H1 (cell line): ENCODE results near the gene RASGEF1C. TPM values are rescaled to one million over a fixed set of nuclear protein-coding genes. Genes with fewer than 3 reads are reported as not detected.
A peak's percentile ranks its signal among the peaks of the same experiment; 100 is the strongest.

Experiments
- CTCF ChIA-PET: fragments of 300-600 bp; sonication (Branson Sonifier 250); formaldehyde crosslinking; loops from one replicate; lab custom pipeline; 2021; ENCODE audit not compliant: partially characterized antibody; lab: Charles Lee
- POLR2A ChIA-PET: fragments of 300-600 bp; sonication (Branson Sonifier 250); formaldehyde crosslinking; loops from one replicate; lab custom pipeline; 2021; ENCODE audit warnings: inconsistent platforms; ENCODE audit not compliant: partially characterized antibody; lab: Charles Lee
- DNase-seq, 2 experiments: peaks; one replicate each; pipeline versions ENCODE4 v3.0.0 to v3.0.0-alpha.2; 2010 to 2022; ENCODE audit warnings: low spot score in 2 of 2, low read depth in 1 of 2, mixed read lengths in 1 of 2
- FAIRE-seq: peaks from 2 replicates; lab custom pipeline; 2011; peaks lifted over from hg19 to GRCh38; lab: Jason Lieb, UNC
- H2AFZ ChIP-seq: 2 replicates; pipeline ENCODE4 v1.8.1; 2012; ENCODE audit warnings: low read length, inconsistent platforms
- H2AK5ac ChIP-seq: 2 replicates; pipeline ENCODE4 v1.6.1; 2013; ENCODE audit warnings: low read depth, low read length
- H2BK120ac ChIP-seq: replicated peaks from 2 replicates; pipeline ENCODE3; 2013; ENCODE audit warnings: low read depth, low read length, inconsistent platforms
- H2BK12ac ChIP-seq: 2 replicates; pipeline ENCODE4 v1.6.1; 2013; ENCODE audit warnings: low read depth, low read length
- H2BK15ac ChIP-seq: 2 replicates; pipeline ENCODE4 v1.6.1; 2013; ENCODE audit warnings: low read length
- H2BK20ac ChIP-seq: 2 replicates; pipeline ENCODE4 v1.6.1; 2013; ENCODE audit warnings: low read length
- H2BK5ac ChIP-seq: 2 replicates; pipeline ENCODE4 v1.6.1; 2013; ENCODE audit warnings: low read depth, low read length
- H3K14ac ChIP-seq: 2 replicates; pipeline ENCODE4 v1.6.1; 2013; ENCODE audit warnings: inconsistent platforms; ENCODE audit not compliant: insufficient read length
- H3K18ac ChIP-seq: 2 replicates; pipeline ENCODE4 v1.6.1; 2013; ENCODE audit warnings: low read length; ENCODE audit errors: extremely low read depth
- H3K23ac ChIP-seq: 2 replicates; pipeline ENCODE4 v1.6.1; 2013; ENCODE audit warnings: inconsistent platforms; ENCODE audit not compliant: insufficient read length
- H3K23me2 ChIP-seq: 2 replicates; pipeline ENCODE4 v1.6.1; 2013; ENCODE audit warnings: low read depth, low read length
- H3K27ac ChIP-seq: 2 replicates; pipeline ENCODE4 v1.6.1; 2011; ENCODE audit warnings: low read depth, low read length, inconsistent platforms
- H3K27me3 ChIP-seq, 4 experiments: replicated peaks in 1 of 4; 1 replicate in 1 of 4; 2 replicates in 3 of 4; pipeline versions ENCODE4 v1.6.1 to v1.8.1; 2011 to 2013; ENCODE audit warnings: low read length in 3 of 4, mild to moderate bottlenecking in 3 of 4, inconsistent platforms in 2 of 4, mixed read lengths in 2 of 4, moderate library complexity in 1 of 4; ENCODE audit not compliant: control insufficient read depth in 3 of 4, insufficient read depth in 3 of 4; ENCODE audit errors: extremely low read depth in 1 of 4
- H3K36me3 ChIP-seq, 4 experiments: 2 replicates each; pipeline versions ENCODE4 v1.6.1 to v1.8.1; 2011 to 2013; ENCODE audit warnings: mild to moderate bottlenecking in 4 of 4, low read length in 3 of 4, moderate library complexity in 2 of 4, control low read depth in 1 of 4, inconsistent platforms in 1 of 4; ENCODE audit not compliant: insufficient read depth in 4 of 4, control insufficient read depth in 2 of 4
- H3K4ac ChIP-seq: replicated peaks from 2 replicates; pipeline ENCODE3; 2013; ENCODE audit warnings: low read length, low read depth, mixed read lengths, inconsistent platforms; ENCODE audit not compliant: insufficient read length
- H3K4me1 ChIP-seq, 4 experiments: replicated peaks in 1 of 4; 1 replicate in 1 of 4; 2 replicates in 3 of 4; pipeline versions ENCODE4 v1.6.1 to v1.8.1; 2011 to 2013; ENCODE audit warnings: low read length in 3 of 4, inconsistent platforms in 2 of 4, mixed read lengths in 1 of 4; ENCODE audit not compliant: insufficient read depth in 4 of 4, control insufficient read depth in 3 of 4
- H3K4me2 ChIP-seq, 2 experiments: 2 replicates each; pipeline versions ENCODE4 v1.6.1 to v1.8.1; 2011 to 2013; ENCODE audit warnings: low read depth in 2 of 2, low read length in 2 of 2, control low read depth in 1 of 2, inconsistent platforms in 1 of 2, mild to moderate bottlenecking in 1 of 2; ENCODE audit not compliant: insufficient read depth in 1 of 2
- H3K4me3 ChIP-seq, 4 experiments: fragments of 200-600, 300-600 bp in 1 of 4; sonication (generic), shearing (Covaris generic), sonication (Bioruptor Twin) in 1 of 4; 2 replicates each; pipeline versions ENCODE4 v1.5.1 to v1.8.1; 2011 to 2016; ENCODE audit warnings: low read length in 4 of 4, low read depth in 3 of 4, control low read depth in 2 of 4, inconsistent platforms in 2 of 4, mild to moderate bottlenecking in 2 of 4, mixed read lengths in 1 of 4, moderate library complexity in 1 of 4; ENCODE audit not compliant: insufficient read depth in 2 of 4; ENCODE audit errors: extremely low read depth in 1 of 4
- H3K56ac ChIP-seq: replicated peaks from 2 replicates; pipeline ENCODE3; 2013; ENCODE audit warnings: low read depth, mild to moderate bottlenecking, mixed read lengths, low read length, inconsistent platforms; ENCODE audit not compliant: insufficient read length
- H3K79me1 ChIP-seq: 2 replicates; pipeline ENCODE4 v1.6.1; 2013; ENCODE audit warnings: low read depth, low read length, control low read depth
- H3K79me2 ChIP-seq, 2 experiments: 2 replicates each; pipeline versions ENCODE4 v1.6.1 to v1.8.1; 2012 to 2013; ENCODE audit warnings: low read length in 2 of 2, mild to moderate bottlenecking in 2 of 2, inconsistent platforms in 1 of 2; ENCODE audit not compliant: insufficient read depth in 2 of 2, control insufficient read depth in 1 of 2
- H3K9ac ChIP-seq, 4 experiments: replicated peaks in 1 of 4; 1 replicate in 1 of 4; 2 replicates in 3 of 4; pipeline versions ENCODE4 v1.6.1 to v1.8.1; 2011 to 2013; ENCODE audit warnings: low read depth in 3 of 4, low read length in 3 of 4, control low read depth in 2 of 4, mild to moderate bottlenecking in 2 of 4, moderate library complexity in 2 of 4, inconsistent platforms in 1 of 4; ENCODE audit errors: extremely low read depth in 1 of 4
- H3K9me3 ChIP-seq, 2 experiments: 2 replicates each; pipeline versions ENCODE4 v1.6.1 to v1.8.1; 2012 to 2013; ENCODE audit warnings: mild to moderate bottlenecking in 2 of 2, moderate library complexity in 2 of 2, control low read depth in 1 of 2, inconsistent platforms in 1 of 2, low read depth in 1 of 2, low read length in 1 of 2, mixed read lengths in 1 of 2; ENCODE audit not compliant: insufficient read depth in 2 of 2
- H4K20me1 ChIP-seq, 2 experiments: replicated peaks in 1 of 2; 2 replicates each; pipeline versions ENCODE3 to v1.8.1; 2011 to 2013; ENCODE audit warnings: inconsistent platforms in 2 of 2, low read length in 2 of 2, mild to moderate bottlenecking in 1 of 2; ENCODE audit not compliant: insufficient read depth in 2 of 2, control insufficient read depth in 1 of 2
- H4K5ac ChIP-seq: 2 replicates; pipeline ENCODE4 v1.6.1; 2013; ENCODE audit warnings: low read length, low read depth, mixed read lengths, inconsistent platforms; ENCODE audit not compliant: insufficient read length
- H4K8ac ChIP-seq: 2 replicates; pipeline ENCODE4 v1.8.0; 2013; ENCODE audit warnings: mild to moderate bottlenecking, moderate library complexity, low read length, inconsistent platforms; ENCODE audit not compliant: insufficient read depth; ENCODE audit errors: extremely low read depth
- H4K91ac ChIP-seq: replicated peaks from 2 replicates; pipeline ENCODE3; 2013; ENCODE audit warnings: low read length, mixed read lengths, inconsistent platforms; ENCODE audit not compliant: insufficient read length
- CEBPB ChIP-seq: IDR thresholded peaks from 2 replicates; pipeline ENCODE4 v1.6.1; 2012; ENCODE audit warnings: low read depth, low read length
- FOSL1 ChIP-seq: IDR thresholded peaks from 2 replicates; pipeline ENCODE4 v1.6.1; 2011; ENCODE audit warnings: mild to moderate bottlenecking, low read depth, low read length, moderate library complexity; ENCODE audit not compliant: insufficient read depth
- JUND ChIP-seq: IDR thresholded peaks from 2 replicates; pipeline ENCODE4 v1.6.1; 2011; ENCODE audit warnings: mild to moderate bottlenecking, improper control_type of control experiment, low read length
- POU5F1 ChIP-seq: IDR thresholded peaks from 2 replicates; pipeline ENCODE4 v1.6.1; 2011; ENCODE audit warnings: low read depth, mild to moderate bottlenecking, low read length, moderate library complexity
- RBBP5 ChIP-seq: IDR thresholded peaks from 2 replicates; pipeline ENCODE4 v1.7.1; 2012; ENCODE audit warnings: low read depth, mild to moderate bottlenecking, inconsistent platforms, low read length, moderate library complexity, borderline replicate concordance
- RFX5 ChIP-seq: IDR thresholded peaks from 2 replicates; pipeline ENCODE4 v1.6.1; 2011; ENCODE audit warnings: low read depth, low read length, improper control_type of control experiment, borderline replicate concordance
- SP4 ChIP-seq: IDR thresholded peaks from 2 replicates; pipeline ENCODE4 v1.6.1; 2012; ENCODE audit warnings: low read length, inconsistent platforms
- TCF12 ChIP-seq: IDR thresholded peaks from 2 replicates; pipeline ENCODE4 v1.6.1; 2011; ENCODE audit warnings: low read depth, mild to moderate bottlenecking, low read length
- WGBS, 2 experiments: shearing (Covaris generic) in 1 of 2; methylation state at CpG; one replicate each; pipeline versions ENCODE4 v1.1.6 to v1.1.7; 2013 to 2015; ENCODE audit warnings: low lambda C conversion rate in 2 of 2, mixed read lengths in 2 of 2, inconsistent platforms in 1 of 2, low coverage in 1 of 2, missing lambda C conversion rate in 1 of 2; ENCODE audit not compliant: insufficient replicate concordance in 2 of 2, insufficient coverage in 1 of 2, insufficient read length in 1 of 2; ENCODE audit errors: extremely low coverage in 1 of 2, missing lambda C conversion rate in 1 of 2; 5-methylcytosine and 5-hydroxymethylcytosine counted together
- polyA plus RNA-seq, 7 experiments: library from polyadenylated mRNA; depleted of rRNA in 3 of 7; stranded (reverse) in 5 of 7; unstranded in 2 of 7; fragments of >200 nt in 5 of 7; fragments of 200-250 nt in 2 of 7; gene quantifications; 1 replicate in 5 of 7; 2 replicates in 1 of 7; 4 replicates in 1 of 7; pipeline versions ENCODE4 v1.2.1 to v1.2.3, GENCODE V29; 2011 to 2013; ENCODE audit warnings: missing spikeins in 2 of 7, mixed read lengths in 2 of 7
- total RNA-seq: library from RNA; stranded (reverse); fragmentation: NEBNext Ultra II Directional; extraction: Animal tissue kit (Norgen Biotek cat#: 25700); gene quantifications from 2 replicates; pipeline ENCODE4 v1.2.1, GENCODE V29; 2021

RASGEF1C gene
- total and polyA plus RNA-seq, 2 of the 8 experiments (the other 6 are each of a cell fraction or from before 2014, with no cell fraction given): 0.26 to 0.61 TPM

GRCh38 chr5:180060192-180060591 lies 148.8 kb downstream of the RASGEF1C start:
- Histone ChIP-seq H3K14ac (no peak overlapping the region), H2AK5ac (no peak overlapping the region), H4K5ac (no peak overlapping the region), H3K23me2 (no peaks in the 10 kb centered on the region), H3K27ac (no peak overlapping the region), H3K18ac (no peak overlapping the region), H3K36me3 (no peaks in the 10 kb centered on the region), H3K4ac (no peak overlapping the region), H3K56ac (no peak overlapping the region), H3K27me3 (no peaks in the 10 kb centered on the region), H2BK15ac (no peak overlapping the region), H4K20me1 (peaks cover 2 to 15% of the 10 kb centered on the region in 2 experiments), H3K23ac (no peak overlapping the region), H3K79me2 (peaks cover 20 to 97% of the 10 kb centered on the region in 2 experiments), H3K9me3 (no peaks in the 10 kb centered on the region), H2BK12ac (no peak overlapping the region), H3K4me2 (peak overlapping the region in 1 of 2 experiments; percentile 11; a peak in 1 of 4 replicates), H2AFZ (no peak overlapping the region), H3K4me3 (no peak overlapping the region), H3K9ac (no peak overlapping the region), H4K8ac (no peak overlapping the region), H3K4me1 (peaks cover 5 to 32% (median 24%) of the 10 kb centered on the region in 4 experiments), H2BK120ac (no peak overlapping the region), H2BK20ac (no peak overlapping the region), H3K79me1 (peaks cover 11% of the 10 kb centered on the region), H4K91ac (no peak overlapping the region), H2BK5ac (no peak overlapping the region)
- FAIRE-seq: no peak
- 95% methylated on average over 7 of the region's 7 CpGs; no CpG with 5 or more reads in 1 of the 2 experiments for WGBS, 2 experiments
- POLR2A ChIA-PET: interaction anchor here (0.6 to 1.5 kb wide), 4 partner anchors 8 to 111 kb away, joined by 3 to 8 read pairs (median 4); partner anchors contain the start of gene RNF130
- CTCF ChIA-PET: interaction anchor here (0.7 kb wide), 1 partner anchor 31 kb away, joined by 3 read pairs; no protein-coding TSS in a partner anchor
- no peak for DNase-seq
- TF ChIP-seq POU5F1 (no peak), FOSL1 (no peak), SP4 (no peak), CEBPB (no peak), JUND (no peak), TCF12 (no peak), RBBP5 (no peak), RFX5 (no peak)
